ENCODE measurements around the gene GIPR. TPM values are rescaled to one million over a fixed set of nuclear protein-coding genes. Genes with fewer than 3 reads are reported as not detected.

Gene GIPR
- total RNA-seq, 1 experiment from 2014 or later: 1.9 TPM

GRCh38 chr19:45701676-45702075, 33.7 kb downstream of the GIPR start:
- no peaks in the 10 kb centered on the region for H3K9me2 ChIP-seq (replicated peaks; ENCODE audit: low read length)
- H3K9ac ChIP-seq (ENCODE audit: low read length): no peak overlapping the region
- no peaks in the 10 kb centered on the region for H3K27me3 ChIP-seq (ENCODE audit: low read length)
- no peaks in the 10 kb centered on the region for H3K9me3 ChIP-seq (ENCODE audit: low read length)
- TF ChIP-seq EZH2 (IDR thresholded peaks at IDR 0.05; ENCODE audit: low read length, unreplicated experiment): no peak
- TF ChIP-seq EZH2phosphoT487 (IDR thresholded peaks at IDR 0.05; ENCODE audit: borderline replicate concordance, low read length): no peak
- TF ChIP-seq CTCF (conservative IDR thresholded peaks at IDR 0.05; ENCODE audit: low read depth, low read length): no peak
- POLR2A ChIA-PET (ENCODE audit: unreplicated experiment): no interaction called here
- no peaks in the 10 kb centered on the region for H3K79me2 ChIP-seq (ENCODE audit: low read length)
- no peak for DNase-seq
- no TSS peak for BruUV-seq (replicated peaks)
- intact Hi-C loops (cut with micrococcal nuclease): no loop called here
- H2AFZ ChIP-seq (ENCODE audit: low read length): no peak overlapping the region
- no peak overlapping the region for H3K4me2 ChIP-seq (ENCODE audit: low read length)
- ATAC-seq: no peak
- no peaks in the 10 kb centered on the region for H4K20me1 ChIP-seq (ENCODE audit: low read length)
- H3F3A ChIP-seq (ENCODE audit: low read length, unreplicated experiment): no peaks in the 10 kb centered on the region
- no peaks in the 10 kb centered on the region; the same call in 1 of the 2 replicates for H3K4me1 ChIP-seq (ENCODE audit: insufficient read depth, low read length)
- H3K36me3 ChIP-seq (ENCODE audit: low read depth, low read length): no peaks in the 10 kb centered on the region
- CTCF ChIA-PET: no interaction called here
- H3K27ac ChIP-seq (ENCODE audit: low read length): no peak overlapping the region
- H3K4me3 ChIP-seq (ENCODE audit: low read length): no peak overlapping the region

GRCh38 chr19:45705115-45705514, 37.1 kb downstream of the GIPR start:
- ChIA-PET CTCF (no interaction called here), POLR2A (ENCODE audit: unreplicated experiment) (no interaction called here)
- no peaks in the 10 kb centered on the region for H3F3A ChIP-seq (ENCODE audit: low read length, unreplicated experiment)
- BruUV-seq (replicated peaks): no TSS peak
- no peaks in the 10 kb centered on the region for H3K79me2 ChIP-seq (ENCODE audit: low read length)
- no peaks in the 10 kb centered on the region for H3K27me3 ChIP-seq (ENCODE audit: low read length)
- no peak overlapping the region for H3K9ac ChIP-seq (ENCODE audit: low read length)
- DNase-seq (no peak), ATAC-seq (no peak)
- no peak overlapping the region for H3K4me2 ChIP-seq (ENCODE audit: low read length)
- H4K20me1 ChIP-seq (ENCODE audit: low read length): no peaks in the 10 kb centered on the region
- H3K9me2 ChIP-seq (replicated peaks; ENCODE audit: low read length): no peaks in the 10 kb centered on the region
- no peak overlapping the region for H3K27ac ChIP-seq (ENCODE audit: low read length)
- H3K36me3 ChIP-seq (ENCODE audit: low read depth, low read length): no peaks in the 10 kb centered on the region
- intact Hi-C loops (cut with micrococcal nuclease): no loop called here
- H3K4me3 ChIP-seq (ENCODE audit: low read length): no peak overlapping the region
- TF ChIP-seq EZH2phosphoT487 (IDR thresholded peaks at IDR 0.05; ENCODE audit: borderline replicate concordance, low read length) (no peak), EZH2 (IDR thresholded peaks at IDR 0.05; ENCODE audit: low read length, unreplicated experiment) (no peak), CTCF (conservative IDR thresholded peaks at IDR 0.05; ENCODE audit: low read depth, low read length) (no peak)
- H3K9me3 ChIP-seq (ENCODE audit: low read length): no peaks in the 10 kb centered on the region
- H3K4me1 ChIP-seq (ENCODE audit: insufficient read depth, low read length): no peaks in the 10 kb centered on the region
- H2AFZ ChIP-seq (ENCODE audit: low read length): no peak overlapping the region

DNA sequence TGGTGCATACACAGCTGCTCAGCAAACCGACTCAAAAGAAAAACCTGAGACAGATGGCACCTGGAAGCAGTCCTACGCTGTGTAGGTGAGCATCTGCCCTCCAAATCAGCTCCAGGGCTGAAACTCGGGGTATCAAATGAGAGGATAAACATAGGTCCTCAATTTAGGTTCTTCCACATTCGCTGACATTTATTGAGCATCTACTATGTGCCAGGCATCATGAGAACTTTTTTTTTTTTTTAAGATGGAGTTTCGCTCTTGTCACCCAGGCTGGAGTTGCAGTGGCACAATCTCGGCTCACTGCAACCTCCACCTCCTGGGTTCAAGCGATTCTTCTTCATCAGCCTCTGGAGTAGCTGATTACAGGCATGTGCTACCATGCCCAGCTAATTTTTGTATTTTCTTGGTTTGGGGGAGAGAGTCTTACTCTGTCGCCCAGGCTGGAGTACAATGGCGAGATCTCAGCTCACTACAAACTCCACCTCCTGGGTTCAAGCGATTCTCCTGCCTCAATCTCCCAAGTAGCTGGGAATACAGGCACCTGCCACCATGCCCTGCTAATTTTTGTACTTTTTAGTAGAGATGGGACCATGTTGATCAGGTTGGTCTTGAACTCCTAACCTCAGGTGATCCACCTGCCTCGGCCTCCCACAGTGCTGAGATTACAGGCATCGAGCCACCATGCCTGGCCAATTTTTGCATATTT, 37.8 kb downstream of the GIPR start:
- CTCF ChIA-PET: no interaction called here
- H3K27ac ChIP-seq (ENCODE audit: low read length): no peak overlapping the region
- TF ChIP-seq CTCF (conservative IDR thresholded peaks at IDR 0.05; ENCODE audit: low read depth, low read length) (no peak), EZH2 (IDR thresholded peaks at IDR 0.05; ENCODE audit: low read length, unreplicated experiment) (no peak), EZH2phosphoT487 (IDR thresholded peaks at IDR 0.05; ENCODE audit: borderline replicate concordance, low read length) (no peak)
- no TSS peak for BruUV-seq (replicated peaks)
- POLR2A ChIA-PET (ENCODE audit: unreplicated experiment): no interaction called here
- no peaks in the 10 kb centered on the region for H3K9me2 ChIP-seq (replicated peaks; ENCODE audit: low read length)
- H3K4me3 ChIP-seq (ENCODE audit: low read length): no peak overlapping the region
- no peaks in the 10 kb centered on the region for H3K79me2 ChIP-seq (ENCODE audit: low read length)
- H3K36me3 ChIP-seq (ENCODE audit: low read depth, low read length): no peaks in the 10 kb centered on the region
- H3K4me1 ChIP-seq (ENCODE audit: insufficient read depth, low read length): no peaks in the 10 kb centered on the region
- ATAC-seq (no peak), DNase-seq (no peak)
- no peak overlapping the region for H2AFZ ChIP-seq (ENCODE audit: low read length)
- H3K4me2 ChIP-seq (ENCODE audit: low read length): no peak overlapping the region
- H3F3A ChIP-seq (ENCODE audit: low read length, unreplicated experiment): no peaks in the 10 kb centered on the region
- H3K9ac ChIP-seq (ENCODE audit: low read length): no peak overlapping the region
- H3K27me3 ChIP-seq (ENCODE audit: low read length): no peaks in the 10 kb centered on the region
- intact Hi-C loops (cut with micrococcal nuclease): no loop called here
- H4K20me1 ChIP-seq (ENCODE audit: low read length): no peaks in the 10 kb centered on the region
- H3K9me3 ChIP-seq (ENCODE audit: low read length): no peaks in the 10 kb centered on the region

Measured in PC-3 (cell line).